GM15510 (cell line): ENCODE results near the gene ID1.

Experiments
- POLR2A ChIP-seq: IDR thresholded peaks from 3 replicates; pipeline ENCODE4 v1.6.1; 2011; ENCODE audit warnings: borderline replicate concordance; ENCODE audit not compliant: insufficient read length; ENCODE audit errors: extremely low read depth

The ID1 gene

GRCh38 chr20:31641391-31641790, 36.3 kb downstream of the ID1 start:
- no peak for TF ChIP-seq POLR2A

GRCh38 chr20:31642837-31643236, 37.7 kb downstream of the ID1 start:
- no peak for TF ChIP-seq POLR2A

GRCh38 chr20:31643522-31643921, 38.4 kb downstream of the ID1 start:
- TF ChIP-seq POLR2A, result no peak

- TF ChIP-seq POLR2A, result no peak
These were observed 39.6 kb downstream of the ID1 start for GRCh38 chr20:31644701-31645100.

GRCh38 chr20:31652917-31653396, 47.9 kb downstream of the ID1 start:
- no peak for TF ChIP-seq POLR2A

GRCh38 chr20:31653561-31653960, 48.5 kb downstream of the ID1 start:
- TF ChIP-seq POLR2A, result no peak

GRCh38 chr20:31654534-31654933, 49.4 kb downstream of the ID1 start:
- no peak for TF ChIP-seq POLR2A
